NCI-H146 treated with DMSO at 0.1 percent for 48 hours (cell line): ENCODE measurements around the gene PRODH2.
"Not testable (repeated sequence)": the region's sequence is repeated elsewhere in the genome, so short reads cannot be mapped to it uniquely, and the experiment has no call there.

Experiments
- DNase-seq: peaks from one replicate; lab custom pipeline; 2025; ENCODE audit not compliant: unreplicated experiment; lab: John Stamatoyannopoulos, UW

The PRODH2 gene

DNA sequence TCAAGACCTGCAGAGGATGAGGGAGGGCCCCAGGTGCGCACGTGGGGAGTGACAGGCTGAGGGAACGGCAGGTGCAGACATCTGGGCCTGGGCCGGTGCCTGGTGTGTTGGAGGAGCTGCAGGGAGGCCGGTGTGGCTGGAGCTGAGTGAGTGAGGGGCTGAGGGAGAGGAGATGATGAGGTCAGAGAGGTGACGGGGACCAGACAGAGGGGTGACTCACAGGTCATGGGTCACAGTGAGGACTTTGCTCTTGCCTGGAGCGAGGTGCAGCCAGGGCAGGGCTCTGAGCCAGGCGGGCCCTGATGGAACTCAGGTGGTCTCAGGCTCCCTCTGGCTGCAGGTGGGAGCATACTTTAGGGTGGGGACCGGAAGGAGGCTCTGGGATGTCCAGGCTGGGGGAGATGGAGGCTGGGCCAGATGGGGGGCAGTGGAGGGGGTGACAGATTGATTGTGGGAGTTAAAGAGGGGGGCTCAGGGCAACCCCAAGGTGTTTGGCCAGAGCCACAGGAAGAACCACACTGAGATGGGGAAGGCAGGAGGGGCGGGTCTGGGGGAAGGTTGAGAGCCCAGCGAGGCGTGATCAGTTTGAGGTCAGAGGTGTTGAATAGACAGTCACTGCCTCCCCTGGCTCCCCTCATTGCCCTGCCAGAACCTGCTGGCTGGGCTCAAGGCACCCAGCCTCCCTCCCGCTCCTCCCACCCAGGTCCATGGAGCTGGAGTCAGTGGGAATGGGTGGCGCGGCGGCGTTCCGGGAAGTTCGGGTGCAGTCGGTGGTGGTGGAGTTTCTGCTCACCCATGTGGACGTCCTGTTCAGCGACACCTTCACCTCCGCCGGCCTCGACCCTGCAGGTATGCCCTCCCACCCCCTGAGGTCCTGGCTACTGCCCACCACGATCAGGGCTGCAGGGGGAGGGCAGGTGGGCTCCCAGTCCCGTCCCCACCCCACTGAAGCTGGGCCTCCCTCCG lies 28.9 kb downstream of the PRODH2 start:
- DNase-seq: no peak

GRCh38 chr19:35782589-35782988 lies 30.1 kb downstream of the PRODH2 start:
- DNase-seq: no peak

- no peak for DNase-seq
These were observed 31.0 kb downstream of the PRODH2 start for GRCh38 chr19:35781650-35782049.

- no peak for DNase-seq
These were observed 31.9 kb downstream of the PRODH2 start for GRCh38 chr19:35780717-35781116.

DNA sequence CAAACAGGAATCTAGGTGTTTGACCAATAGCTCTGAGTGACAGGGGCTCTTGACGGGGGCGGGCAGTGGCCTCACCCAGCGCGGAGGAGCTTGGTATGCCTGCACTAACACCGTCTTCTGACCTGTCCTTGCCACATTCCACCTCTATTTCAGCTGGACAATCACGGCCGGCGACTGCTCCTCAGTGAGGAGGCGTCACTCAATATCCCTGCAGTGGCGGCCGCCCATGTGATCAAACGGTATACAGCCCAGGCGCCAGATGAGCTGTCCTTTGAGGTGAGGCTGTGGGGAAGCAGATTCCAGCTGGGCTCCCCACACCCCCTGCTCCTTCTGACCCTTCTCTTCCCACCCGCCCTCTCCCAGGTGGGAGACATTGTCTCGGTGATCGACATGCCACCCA lies 32.6 kb downstream of the PRODH2 start:
- no peak for DNase-seq

DNA sequence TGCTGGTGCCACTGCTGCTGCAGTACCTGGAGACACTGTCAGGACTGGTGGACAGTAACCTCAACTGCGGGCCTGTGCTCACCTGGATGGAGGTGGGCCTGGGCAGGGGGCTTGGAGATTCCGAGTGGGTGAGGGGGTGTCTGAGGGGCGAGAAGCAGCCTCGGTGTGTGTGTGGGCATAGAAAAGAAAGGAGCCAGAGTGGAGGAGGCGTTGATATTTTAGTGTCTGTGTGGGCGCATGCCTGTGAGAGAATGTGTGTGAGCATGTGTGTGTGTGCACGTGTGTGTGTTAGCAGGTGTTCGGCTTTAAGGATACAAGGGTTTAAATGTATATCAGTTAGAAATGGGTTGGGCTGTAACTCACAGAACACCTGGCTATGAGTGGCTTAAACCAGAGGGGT lies 33.6 kb downstream of the PRODH2 start:
- no peak for DNase-seq

DNA sequence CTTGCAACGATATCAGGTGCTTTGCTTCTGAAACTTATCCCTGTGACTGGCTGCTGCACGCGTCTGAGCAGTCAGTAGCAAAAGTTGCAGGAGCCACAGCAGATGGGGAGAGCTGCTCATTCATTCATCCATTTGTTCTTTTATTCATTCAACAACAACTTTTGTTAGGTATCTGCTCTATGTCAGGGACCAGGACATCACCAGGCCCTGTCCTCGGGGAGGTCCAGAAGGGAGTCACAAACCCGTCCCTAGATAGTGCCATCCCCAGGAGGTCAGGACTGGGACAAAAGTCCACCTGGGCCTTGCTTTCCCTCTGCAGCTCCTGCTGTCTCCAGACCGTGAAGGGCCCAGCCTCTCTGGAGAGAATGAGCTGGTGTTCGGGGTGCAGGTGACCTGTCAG lies 34.7 kb downstream of the PRODH2 start:
- DNase-seq: no peak

- no peak for DNase-seq
These were observed 35.4 kb downstream of the PRODH2 start for GRCh38 chr19:35777086-35777841.

DNA sequence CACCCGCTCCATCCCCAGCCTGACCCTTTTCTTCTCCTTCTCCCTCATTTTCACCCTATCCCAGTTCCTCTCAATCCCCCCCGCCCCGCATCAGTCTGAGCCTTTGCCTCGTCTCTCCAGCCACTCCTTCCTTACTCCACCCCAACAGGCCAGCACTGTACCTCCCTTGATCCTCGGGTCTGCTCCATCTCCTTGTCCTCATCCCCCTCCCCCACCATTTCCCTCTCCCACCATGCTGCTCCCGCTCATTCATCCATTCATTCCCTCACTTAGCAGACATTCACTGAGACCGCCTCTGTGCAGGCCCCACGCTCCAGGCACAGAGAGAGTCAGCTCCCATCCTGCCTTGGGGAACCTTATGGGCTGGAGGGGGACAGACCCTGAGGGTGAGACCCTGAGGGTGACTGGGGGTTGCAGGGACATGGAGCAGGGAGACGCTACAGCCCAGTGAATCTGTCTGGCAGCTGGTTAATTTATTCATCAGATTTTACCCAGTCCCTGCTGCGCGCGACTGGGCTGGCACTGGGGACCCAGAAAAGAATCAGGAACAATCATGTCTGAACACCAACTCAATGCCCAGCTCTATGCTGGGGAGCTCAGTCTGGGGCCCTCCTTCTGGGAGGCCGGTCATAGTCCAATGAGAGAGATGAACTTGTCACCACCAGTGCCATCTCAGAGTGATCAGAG lies 36.4 kb downstream of the PRODH2 start:
- no peak for DNase-seq

DNA sequence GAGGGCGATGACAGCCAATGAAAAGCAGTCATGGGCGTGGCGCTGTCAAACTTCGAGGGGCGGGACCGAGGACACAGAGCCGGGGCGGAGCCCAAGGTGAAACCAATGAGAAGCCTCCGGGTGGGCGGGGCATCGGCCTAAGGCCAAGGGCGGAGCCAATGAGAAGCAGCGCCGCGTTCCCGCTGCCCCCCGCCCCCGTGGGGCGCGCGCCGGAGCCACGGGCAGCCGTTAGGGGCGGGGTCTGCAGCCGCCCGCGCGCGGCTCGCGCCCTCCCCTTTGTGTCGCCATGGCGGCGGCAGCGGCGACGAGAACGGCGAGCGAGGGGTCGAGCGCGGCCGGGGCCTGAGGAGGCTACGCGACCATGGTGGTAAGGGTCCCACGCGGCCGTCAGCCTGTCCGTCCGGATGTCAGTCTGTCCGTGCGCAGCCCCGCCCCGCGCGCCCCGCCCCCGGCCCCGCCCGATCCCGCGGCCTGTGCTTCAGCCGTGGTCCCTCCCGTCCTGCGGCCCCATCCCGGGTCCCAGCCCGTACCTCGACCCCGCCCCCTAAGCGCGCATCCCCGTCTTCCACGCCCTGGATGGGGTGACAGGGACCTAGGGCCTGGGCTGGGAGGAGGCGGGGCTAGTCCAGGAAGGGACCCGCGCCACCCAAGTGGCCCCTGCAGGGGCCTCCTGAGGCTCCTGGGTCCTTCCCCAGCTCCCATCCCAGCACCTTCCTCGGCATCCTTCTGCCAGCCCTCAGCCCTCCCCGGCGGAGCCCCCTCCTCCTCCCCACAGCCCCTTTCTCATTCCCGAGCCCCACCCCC lies 37.1 kb downstream of the PRODH2 start, which contains the start of gene ARHGAP33:
TSS of gene ARHGAP33 (plus strand) at position 267 of the 804 bp plus-strand sequence. CDS start at position 362, 95 bp downstream.
- peak; percentile 97 for DNase-seq

- no peak for DNase-seq
These were observed 37.7 kb downstream of the PRODH2 start for GRCh38 chr19:35775046-35775297.

GRCh38 chr19:35774274-35775045 lies 38.2 kb downstream of the PRODH2 start:
- DNase-seq: peak; percentile 29

GRCh38 chr19:35773020-35773806 lies 39.4 kb downstream of the PRODH2 start:
- no peak for DNase-seq

DNA sequence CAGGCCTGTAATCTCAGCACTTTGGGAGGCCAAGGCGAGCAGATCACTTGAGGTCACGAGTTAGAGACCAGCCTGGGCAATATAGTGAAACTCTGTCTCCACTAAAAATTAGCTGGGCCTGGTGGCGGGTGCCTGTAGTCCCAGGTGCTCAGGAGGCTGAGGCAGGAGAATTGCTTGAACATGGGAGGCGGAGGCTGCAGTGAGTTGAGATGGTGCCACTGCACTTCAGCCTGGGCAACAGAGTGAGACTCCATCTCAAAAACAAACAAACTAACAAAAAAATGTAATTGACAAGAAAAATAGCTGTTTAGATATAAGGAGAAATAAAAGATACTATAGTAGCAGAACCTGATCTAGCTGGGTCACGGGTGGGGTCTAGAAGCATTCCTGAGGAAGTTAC lies 40.3 kb downstream of the PRODH2 start:
- DNase-seq: not testable (repeated sequence)

- DNase-seq: no peak
These were observed 44.6 kb downstream of the PRODH2 start for GRCh38 chr19:35768082-35768421.

GRCh38 chr19:35767288-35768081 lies 45.2 kb downstream of the PRODH2 start:
- no peak for DNase-seq

- no peak for DNase-seq
These were observed 46.0 kb downstream of the PRODH2 start for GRCh38 chr19:35766571-35767104.
